NCI-H2081 treated with DMSO at 0.1 percent for 48 hours (cell line): ENCODE results near the gene GTF2E1.
"Not testable (repeated sequence)": the region's sequence is repeated elsewhere in the genome, so short reads cannot be mapped to it uniquely, and the experiment has no call there.

ENCODE experiments used
- DNase-seq: peaks from one replicate; lab custom pipeline; 2025; lab: John Stamatoyannopoulos, UW

GTF2E1 gene

GRCh38 chr3:120742198-120742848, at the start of gene GTF2E1, which contains the start of gene RABL3:
Gene GTF2E1, plus strand, starts transcription at chr3:120742744. Its CDS starts 7,809 bp downstream, at chr3:120750553.
Gene RABL3, minus strand, starts transcription at chr3:120742516. Its CDS starts 9 bp downstream, at chr3:120742507.
- DNase-seq: peak; percentile 99

GRCh38 chr3:120693439-120694171, 48.9 kb upstream of the GTF2E1 start:
- DNase-seq: peak; percentile 40

GRCh38 chr3:120699333-120699732, 43.2 kb upstream of the GTF2E1 start:
- DNase-seq: no peak

GRCh38 chr3:120705884-120706582, 36.5 kb upstream of the GTF2E1 start:
- no peak for DNase-seq

GRCh38 chr3:120706950-120707349, 35.6 kb upstream of the GTF2E1 start:
- DNase-seq: no peak

GRCh38 chr3:120708408-120708807, 34.1 kb upstream of the GTF2E1 start:
- no peak for DNase-seq

- no peak for DNase-seq
Measured at GRCh38 chr3:120710369-120710768, 32.2 kb upstream of the GTF2E1 start.

- no peak for DNase-seq
Measured at GRCh38 chr3:120713262-120713661, 29.3 kb upstream of the GTF2E1 start.

GRCh38 chr3:120719167-120719834, 23.2 kb upstream of the GTF2E1 start:
- not testable (repeated sequence) for DNase-seq

- DNase-seq: no peak
Measured at GRCh38 chr3:120726791-120727190, 15.8 kb upstream of the GTF2E1 start.

- DNase-seq: no peak
Measured at GRCh38 chr3:120730576-120731542, 11.7 kb upstream of the GTF2E1 start.

GRCh38 chr3:120738006-120738405, 4.5 kb upstream of the GTF2E1 start:
- not testable (repeated sequence) for DNase-seq

- no peak for DNase-seq
Measured at GRCh38 chr3:120741320-120741719, 1.2 kb upstream of the GTF2E1 start.

- no peak for DNase-seq
Measured at GRCh38 chr3:120741837-120742197, 727 bp upstream of the GTF2E1 start.

- DNase-seq: no peak
Measured at GRCh38 chr3:120742849-120743365, 363 bp downstream of the GTF2E1 start.

GRCh38 chr3:120743556-120744195, 1.1 kb downstream of the GTF2E1 start:
- no peak for DNase-seq

- DNase-seq: no peak
Measured at GRCh38 chr3:120745466-120745865, 2.9 kb downstream of the GTF2E1 start.

- DNase-seq: no peak
Measured at GRCh38 chr3:120749843-120750242, 7.3 kb downstream of the GTF2E1 start.

GRCh38 chr3:120752230-120752629, 9.7 kb downstream of the GTF2E1 start:
- no peak for DNase-seq

- no peak for DNase-seq
Measured at GRCh38 chr3:120752865-120753264, 10.3 kb downstream of the GTF2E1 start.
